Dedifferentiated amniotic fluid mesenchymal stem cell (primary cell): Measurements from ENCODE around the gene MESD.

Experiments
- DNase-seq: peaks from one replicate; pipeline ENCODE4 v3.0.0-alpha.2; 2016; ENCODE audit errors: extremely low spot score

MESD gene

DNA sequence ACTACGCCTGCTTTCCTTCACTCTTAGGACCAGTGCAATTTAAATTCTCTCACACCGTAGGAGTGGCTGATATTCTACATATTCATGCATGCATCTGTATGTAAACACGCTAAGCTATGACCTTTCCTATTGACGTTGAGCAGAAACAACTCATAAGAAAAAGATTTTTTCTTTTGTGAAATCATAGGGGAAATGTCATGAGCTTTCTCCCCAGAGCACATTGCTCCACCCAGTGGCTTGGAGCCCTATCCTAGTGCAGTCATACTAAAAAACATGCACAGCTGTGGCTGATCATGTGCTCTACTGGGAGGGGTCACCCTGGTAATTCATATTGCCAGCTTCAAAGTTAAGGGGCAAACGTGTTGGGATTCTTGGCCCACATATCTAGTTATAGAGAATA lies 1.8 kb upstream of the MESD start:
- peak; percentile 81 for DNase-seq

DNA sequence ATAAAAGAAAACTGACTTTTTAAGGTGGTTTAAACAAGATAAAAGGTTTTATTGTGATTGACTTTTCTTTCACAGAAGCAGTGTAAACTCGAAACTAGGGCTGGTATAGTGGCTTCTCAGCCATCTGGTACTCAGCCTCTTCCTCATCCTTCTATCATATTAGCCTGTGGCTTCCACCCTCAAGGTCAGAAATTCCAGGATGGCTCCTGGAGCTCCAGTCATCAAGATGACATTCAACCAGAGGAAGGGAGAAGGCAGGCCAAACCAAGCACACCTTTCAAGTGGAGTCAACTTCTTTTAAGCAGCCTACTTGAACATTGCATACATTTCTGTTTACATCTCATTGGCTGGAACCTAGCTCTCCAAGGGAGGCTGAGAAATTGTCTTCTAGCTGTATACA lies 1.3 kb upstream of the MESD start:
- DNase-seq: no peak

DNA sequence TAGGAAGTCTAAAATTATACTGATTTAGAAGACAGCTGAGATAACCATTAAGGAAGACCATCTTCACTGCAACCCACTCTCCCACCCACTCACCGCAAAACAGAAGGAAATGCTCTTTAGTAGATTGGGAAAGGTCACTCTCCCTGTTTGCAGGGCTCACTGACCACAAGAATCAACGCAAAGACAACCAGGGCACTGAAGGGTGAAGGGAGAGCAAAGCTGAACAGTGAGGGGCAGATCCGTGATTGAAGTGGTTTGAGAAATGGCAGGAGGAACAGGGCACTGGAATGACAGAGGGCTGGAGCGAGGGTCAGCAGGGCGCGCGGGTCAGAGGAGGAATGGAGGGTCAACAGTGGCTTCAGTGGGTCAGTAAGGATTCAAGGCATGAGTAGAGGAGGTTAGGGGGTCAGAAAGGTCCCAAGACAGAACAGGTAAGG lies 520 bp downstream of the MESD start:
- no peak for DNase-seq

GRCh38 chr15:80988148-80988796 lies 1.3 kb downstream of the MESD start:
- no peak for DNase-seq

DNA sequence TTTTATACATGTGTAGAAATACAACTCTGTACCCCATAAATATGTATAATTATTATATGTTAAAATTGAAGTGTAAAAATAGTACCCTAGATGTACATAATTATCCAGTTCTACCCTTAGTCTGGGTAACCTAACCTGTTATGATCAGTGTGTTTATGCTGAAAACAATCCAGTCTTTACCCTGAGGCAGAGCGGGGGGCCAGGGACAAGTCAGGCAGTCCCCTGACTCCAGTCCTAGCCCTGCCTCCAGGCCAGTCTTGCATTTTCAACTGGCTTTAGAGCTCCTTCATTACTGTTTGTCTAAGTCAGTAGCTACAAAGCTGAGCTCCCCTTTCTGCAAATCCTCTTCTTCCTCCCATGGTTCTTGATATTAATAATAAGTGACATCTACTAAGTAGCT lies 3.1 kb downstream of the MESD start:
- no peak for DNase-seq

DNA sequence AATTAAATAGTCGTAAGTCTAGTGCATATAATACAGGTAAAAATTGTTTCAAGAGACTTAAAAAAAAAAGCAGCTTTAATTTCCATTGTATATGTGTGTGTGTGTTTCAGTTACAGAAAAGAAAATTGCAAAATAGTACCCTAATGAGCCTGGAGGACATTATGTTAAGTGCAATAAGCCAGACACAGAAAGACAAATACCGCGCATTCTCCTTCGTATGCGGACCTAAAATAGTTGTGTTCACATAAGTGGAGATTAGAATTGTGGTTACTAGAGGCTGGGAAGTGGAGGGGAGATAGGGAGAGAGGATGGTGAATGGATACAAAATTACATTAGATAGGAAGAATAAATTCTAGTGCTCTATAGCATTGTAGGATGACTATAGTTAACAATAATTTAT lies 3.6 kb downstream of the MESD start:
- DNase-seq: no peak

DNA sequence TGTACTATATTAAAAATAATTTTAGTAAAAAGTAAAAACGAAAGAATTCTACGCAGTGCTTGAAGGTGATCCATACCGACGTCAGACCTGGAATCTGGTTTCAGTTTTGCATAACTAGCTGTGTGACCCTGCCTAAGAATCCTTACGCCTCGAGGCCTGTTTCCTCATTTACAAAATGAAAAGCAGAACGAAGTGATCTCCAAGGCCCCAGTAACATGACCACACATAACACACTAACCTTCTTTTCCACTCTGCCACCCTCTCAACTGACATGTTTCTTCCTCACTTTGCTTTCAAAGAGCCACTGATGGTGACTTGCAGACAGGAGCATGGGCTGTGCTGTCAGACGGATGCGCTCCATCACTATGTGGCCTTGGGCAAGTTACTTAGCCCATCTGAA lies 4.8 kb downstream of the MESD start:
- peak; percentile 34 for DNase-seq

DNA sequence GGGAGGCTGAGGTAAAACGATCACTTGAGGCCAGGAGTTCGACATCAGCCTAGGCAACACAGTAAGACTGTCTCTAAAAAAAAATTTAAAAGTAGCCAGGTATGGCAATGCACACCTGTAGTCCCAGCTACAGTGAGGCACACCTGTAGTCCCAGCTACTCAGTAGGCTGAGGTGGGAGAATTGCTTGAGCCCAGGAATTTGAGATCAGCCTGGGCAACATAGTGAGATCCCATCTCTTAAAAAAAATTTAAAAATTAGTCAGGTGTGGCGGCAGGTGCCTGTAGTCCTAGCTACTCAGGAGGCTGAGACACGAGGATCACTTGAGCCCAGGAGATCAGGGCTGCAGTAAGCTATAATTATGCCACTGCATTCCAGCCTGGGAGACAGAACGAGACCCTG lies 6.8 kb downstream of the MESD start:
- no peak for DNase-seq

GRCh38 chr15:80982205-80982604 lies 7.4 kb downstream of the MESD start:
- DNase-seq: no peak

DNA sequence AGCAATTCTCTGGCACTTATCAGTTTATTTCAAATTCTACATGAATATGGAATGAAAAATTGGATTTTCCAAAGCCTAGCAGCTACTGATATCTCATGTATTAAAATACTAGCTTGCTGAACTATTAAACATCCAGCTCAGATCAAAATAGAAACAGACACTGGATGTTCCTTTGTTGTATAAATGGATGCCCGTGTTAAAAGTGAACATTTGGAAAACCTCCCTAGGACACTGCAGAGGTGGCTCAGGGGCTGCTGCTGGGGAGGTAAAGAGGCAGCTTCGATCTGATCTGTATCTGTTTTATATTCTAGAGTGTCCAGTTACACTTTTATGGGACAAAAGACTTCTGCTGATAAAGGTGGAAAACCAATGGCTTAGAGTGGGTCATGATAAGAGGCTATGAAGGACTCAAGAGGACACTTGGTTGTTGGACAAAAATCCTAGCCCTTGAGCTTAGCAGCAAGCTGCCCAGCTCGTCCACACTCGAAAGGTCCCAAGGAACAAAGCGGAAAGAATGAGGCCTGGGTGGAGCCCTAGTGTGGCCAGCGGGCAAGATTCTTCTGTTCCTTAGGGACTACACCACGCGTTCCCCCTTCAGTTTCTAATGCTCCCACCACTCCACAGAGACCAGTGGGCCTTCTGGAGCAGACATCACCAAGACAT lies 9.9 kb downstream of the MESD start:
- no peak for DNase-seq

DNA sequence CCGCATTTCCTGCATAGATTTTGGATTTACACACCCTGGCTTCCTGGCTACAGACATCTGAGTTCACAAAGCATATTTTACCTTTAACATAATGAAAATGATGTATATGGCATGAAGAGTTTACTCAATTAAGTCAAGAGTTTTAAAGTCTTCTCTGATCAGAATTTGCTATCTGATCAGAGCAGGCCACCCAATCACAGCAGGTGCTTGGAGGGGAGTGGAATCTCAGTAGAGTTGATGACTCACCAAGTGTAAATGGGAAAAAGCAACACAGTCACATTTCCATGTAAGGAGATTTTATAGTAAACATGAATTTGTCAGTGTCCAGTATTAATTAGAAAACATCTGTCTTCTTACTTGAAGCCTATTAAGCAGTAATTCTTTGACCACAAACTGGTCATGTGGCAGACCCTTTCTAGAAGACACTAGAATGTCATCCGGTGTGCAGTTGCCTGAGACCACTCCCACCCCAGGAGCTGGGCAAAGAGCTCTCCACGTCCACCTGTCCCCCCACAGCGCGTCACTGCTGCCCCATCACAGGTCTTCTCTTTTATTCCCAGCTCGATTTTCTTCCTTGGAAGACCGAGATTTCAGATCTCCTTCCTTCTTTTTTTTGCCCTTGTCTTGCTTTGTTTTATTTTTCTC lies 10.8 kb downstream of the MESD start:
- DNase-seq: no peak

DNA sequence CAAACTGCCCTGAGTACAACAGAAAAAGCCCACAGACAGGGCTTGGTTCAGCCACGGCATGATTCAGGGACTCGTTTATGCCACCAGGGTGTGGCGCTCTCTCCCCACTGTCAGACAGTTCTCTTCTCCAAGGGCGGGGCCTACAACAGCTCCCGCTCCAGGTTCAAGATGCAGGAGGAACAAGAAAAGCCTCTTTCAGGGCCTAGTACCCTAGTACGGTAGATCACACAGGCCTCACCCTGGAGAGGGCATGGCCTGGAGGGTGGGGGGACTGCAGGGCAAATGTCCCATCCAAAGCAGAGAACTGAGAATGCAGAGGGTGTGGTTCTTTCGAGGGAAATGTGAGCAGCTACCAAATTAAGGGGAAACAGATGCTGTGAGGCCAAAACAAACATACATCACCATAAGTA lies 12.0 kb downstream of the MESD start:
- peak; percentile 73 for DNase-seq

DNA sequence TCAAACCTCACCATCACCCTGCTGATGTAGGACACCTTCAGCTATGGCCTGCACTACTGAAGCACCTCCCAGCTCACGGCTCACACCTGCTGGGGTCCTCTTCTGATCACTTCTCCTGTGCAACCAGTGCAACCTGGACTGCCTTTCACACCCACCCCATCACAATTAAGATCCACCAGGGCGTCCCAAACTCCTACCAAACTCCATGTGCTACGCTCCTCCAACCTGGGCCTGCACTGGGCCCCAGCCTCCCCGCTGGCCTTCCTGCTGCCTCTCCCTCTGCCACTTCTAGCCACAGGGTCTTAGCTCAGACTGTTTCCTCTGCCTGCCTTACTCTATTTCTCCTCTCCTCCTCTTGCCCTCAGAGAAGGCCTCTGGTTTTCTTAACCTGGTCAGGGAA lies 12.8 kb downstream of the MESD start:
- DNase-seq: no peak

GRCh38 chr15:80974914-80975313 lies 14.7 kb downstream of the MESD start:
- no peak for DNase-seq

- DNase-seq: no peak
Measured at GRCh38 chr15:80972276-80972675, 17.3 kb downstream of the MESD start.

DNA sequence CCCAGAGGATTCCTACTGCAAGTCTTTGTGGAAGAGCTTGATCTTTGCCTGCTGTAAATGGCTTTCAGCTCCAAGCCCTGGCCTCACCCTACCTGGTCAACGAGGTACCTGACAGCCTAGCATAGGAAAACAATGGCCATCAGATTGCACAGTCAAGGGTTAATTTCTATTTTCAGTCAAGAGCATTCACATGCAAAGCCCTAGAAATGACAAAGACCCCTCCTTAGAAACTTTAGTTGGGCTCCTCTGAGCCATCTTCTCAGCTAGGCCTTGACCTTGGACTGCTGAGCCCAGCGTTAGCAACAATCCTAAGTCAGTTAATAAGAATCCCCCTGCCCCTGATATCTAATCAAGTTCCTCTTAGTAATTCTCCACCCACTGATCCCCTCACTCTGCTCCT lies 18.5 kb downstream of the MESD start:
- no peak for DNase-seq

DNA sequence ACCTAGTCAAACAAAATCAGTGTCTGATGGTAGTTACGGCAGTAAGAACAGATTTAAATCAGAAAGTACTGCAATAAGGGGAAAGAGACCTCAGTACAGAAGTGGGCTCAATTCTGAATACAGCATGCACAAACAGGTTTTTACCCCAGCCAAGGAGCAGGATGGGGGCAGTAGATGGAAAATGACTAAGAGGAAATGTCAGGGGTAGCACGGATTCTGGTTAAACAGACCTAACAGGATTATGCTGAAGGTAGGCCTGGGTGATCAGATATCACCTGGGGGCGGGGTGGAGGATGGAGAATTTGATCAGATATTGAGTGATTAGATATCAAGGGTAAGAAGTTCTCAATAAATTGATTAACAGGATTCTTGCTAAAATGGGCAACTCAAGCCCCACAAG lies 19.0 kb downstream of the MESD start:
- no peak for DNase-seq

DNA sequence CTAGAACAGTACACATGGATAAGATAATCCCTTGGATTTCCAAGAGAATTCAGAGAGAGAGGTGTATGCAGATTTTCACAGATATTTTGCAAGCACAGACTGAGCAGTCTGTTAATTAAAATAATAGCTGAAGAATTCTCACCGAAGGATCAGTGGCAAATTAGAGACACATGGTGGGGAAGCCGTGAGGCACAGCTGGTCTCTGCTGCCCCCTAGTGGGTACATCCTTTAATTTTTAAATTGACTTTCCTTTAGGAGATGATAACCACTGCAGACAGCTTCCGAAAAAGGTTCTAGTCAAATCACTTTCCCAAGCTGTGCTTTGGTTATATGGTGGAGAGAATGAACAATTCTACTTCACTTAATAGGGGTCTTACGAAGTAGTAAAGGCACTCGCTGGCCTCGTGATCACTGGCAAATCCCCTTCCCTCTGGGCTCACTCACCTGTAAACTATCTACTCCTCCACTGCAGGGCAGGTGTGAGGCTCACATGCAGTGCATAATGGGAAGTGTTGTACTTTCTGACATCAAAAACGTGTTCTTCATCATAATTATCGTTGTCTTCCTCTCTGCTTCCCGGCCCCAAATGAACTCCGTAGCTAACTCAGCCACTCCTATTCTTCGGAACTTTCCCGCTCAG lies 19.5 kb downstream of the MESD start:
- peak; percentile 60 for DNase-seq

DNA sequence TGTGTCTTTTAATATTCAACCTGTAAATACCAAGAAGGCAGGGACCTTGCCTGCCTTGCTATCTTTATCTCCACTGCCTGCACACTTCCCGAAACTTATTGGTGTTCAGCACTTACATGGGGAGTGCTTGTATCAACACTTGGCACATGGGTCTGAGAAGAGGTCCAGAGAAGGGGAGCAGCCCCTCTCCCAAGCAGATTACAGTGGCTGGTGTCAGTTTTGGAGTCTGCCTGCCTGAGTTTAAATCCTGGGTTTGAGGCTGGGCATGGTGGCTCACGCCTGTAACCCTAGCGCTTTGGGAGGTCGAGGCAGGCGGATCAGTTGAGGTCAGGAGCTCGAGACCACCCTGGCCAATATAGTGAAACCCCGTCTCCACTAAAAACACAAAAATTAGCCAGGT lies 20.3 kb downstream of the MESD start:
- DNase-seq: no peak

GRCh38 chr15:80967991-80968510 lies 21.6 kb downstream of the MESD start:
- no peak for DNase-seq

DNA sequence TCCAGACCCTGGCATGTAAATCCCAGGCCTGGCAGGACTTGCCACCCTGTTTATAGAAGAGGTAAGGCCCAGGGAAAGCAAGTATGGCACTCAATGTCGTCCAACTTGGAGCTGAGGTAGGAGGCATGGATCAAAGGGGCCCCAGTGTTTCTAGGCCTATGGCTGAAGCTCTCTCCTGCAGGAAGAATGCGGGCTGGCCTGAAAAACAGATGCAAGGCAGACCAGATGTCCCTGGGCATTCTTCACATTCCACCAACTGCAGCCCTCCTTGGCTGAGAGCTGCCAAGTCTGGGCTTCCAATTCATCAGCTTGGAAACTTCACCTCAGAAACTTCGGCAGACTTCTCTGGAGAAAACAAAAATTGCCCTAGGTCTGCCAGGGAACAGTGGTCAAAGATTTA lies 22.2 kb downstream of the MESD start:
- peak; percentile 78 for DNase-seq

- DNase-seq: no peak
Measured at GRCh38 chr15:80966431-80967197, 23.0 kb downstream of the MESD start.
